Neutrophil (primary cell): ENCODE results near the gene YBEY.
"Not testable (repeated sequence)": the region's sequence is repeated elsewhere in the genome, so short reads cannot be mapped to it uniquely, and the experiment has no call there.

ENCODE experiments used
- H3K27ac ChIP-seq: fragments of 200-600 bp; sonication (generic); 2 replicates; pipeline ENCODE4 v1.5.1; 2016; ENCODE audit warnings: mild to moderate bottlenecking, moderate library complexity
- H3K27me3 ChIP-seq: fragments of 200-600 bp; sonication (generic); 2 replicates; pipeline ENCODE4 v1.6.0; 2016; ENCODE audit warnings: mild to moderate bottlenecking
- H3K36me3 ChIP-seq: fragments of 200-600 bp; sonication (generic); 2 replicates; pipeline ENCODE4 v1.5.1; 2017
- H3K4me1 ChIP-seq, 2 experiments: fragments of 200-600 bp in 1 of 2; sonication (generic) in 1 of 2; 1 replicate in 1 of 2; 2 replicates in 1 of 2; pipeline versions ENCODE4 v1.5.1 to v1.6.1; 2013 to 2016; ENCODE audit warnings: low read depth in 1 of 2, low read length in 1 of 2, mild to moderate bottlenecking in 1 of 2, moderate library complexity in 1 of 2; ENCODE audit not compliant: control insufficient read depth in 1 of 2, insufficient read depth in 1 of 2
- H3K4me3 ChIP-seq, 2 experiments: fragments of 200-600 bp in 1 of 2; sonication (generic) in 1 of 2; 1 replicate in 1 of 2; 2 replicates in 1 of 2; pipeline ENCODE4 v1.5.1; 2013 to 2016; ENCODE audit warnings: low read depth in 1 of 2, low read length in 1 of 2, mild to moderate bottlenecking in 1 of 2, moderate library complexity in 1 of 2
- H3K9me3 ChIP-seq: fragments of 200-600 bp; sonication (generic); 2 replicates; pipeline ENCODE4 v1.5.1; 2016
- CTCF ChIP-seq: fragments of 200-600 bp; sonication (generic); IDR thresholded peaks from 2 replicates; pipeline ENCODE4 v1.5.1; 2016; ENCODE audit warnings: antibody characterized with exemption

The YBEY gene

GRCh38 chr21:46285761-46286647, at the start of gene YBEY:
TSS of gene YBEY (plus strand) at chr21:46286342. CDS start at chr21:46286914, 572 bp downstream.
- H3K27ac ChIP-seq: peak within 1 kb of the TSS; percentile 90
- H3K27me3 ChIP-seq: no peaks in the 10 kb centered on the region
- no peaks in the 10 kb centered on the region for H3K9me3 ChIP-seq
- no peak for TF ChIP-seq CTCF
- peak within 1 kb of the TSS; percentile 82 to 89 for H3K4me3 ChIP-seq
- peaks cover 30 to 37% of the 10 kb centered on the region in 2 experiments for H3K4me1 ChIP-seq
- H3K36me3 ChIP-seq: peaks cover 9% of the 10 kb centered on the region

GRCh38 chr21:46237474-46237873, 48.7 kb upstream of the YBEY start:
- TF ChIP-seq CTCF: no peak
- no peak overlapping the region for H3K4me3 ChIP-seq
- no peak overlapping the region for H3K27ac ChIP-seq
- H3K9me3 ChIP-seq: no peaks in the 10 kb centered on the region
- no peaks in the 10 kb centered on the region for H3K27me3 ChIP-seq
- no peaks in the 10 kb centered on the region for H3K4me1 ChIP-seq
- peaks cover 82% of the 10 kb centered on the region for H3K36me3 ChIP-seq

GRCh38 chr21:46239817-46240325, 46.3 kb upstream of the YBEY start:
- no peak for TF ChIP-seq CTCF
- H3K36me3 ChIP-seq: peaks cover 93% of the 10 kb centered on the region
- H3K4me1 ChIP-seq: no peaks in the 10 kb centered on the region
- no peak overlapping the region for H3K4me3 ChIP-seq
- no peaks in the 10 kb centered on the region for H3K27me3 ChIP-seq
- no peak overlapping the region for H3K27ac ChIP-seq
- no peaks in the 10 kb centered on the region for H3K9me3 ChIP-seq

GRCh38 chr21:46241577-46241976, 44.6 kb upstream of the YBEY start:
- H3K4me1 ChIP-seq, H3K4me3 ChIP-seq, H3K9me3 ChIP-seq, H3K27ac ChIP-seq, H3K27me3 ChIP-seq: not testable (repeated sequence)
- H3K36me3 ChIP-seq: peaks cover 93% of the 10 kb centered on the region

GRCh38 chr21:46243325-46243724, 42.8 kb upstream of the YBEY start:
- H3K4me1 ChIP-seq: no peaks in the 10 kb centered on the region
- TF ChIP-seq CTCF: no peak
- no peak overlapping the region for H3K27ac ChIP-seq
- no peak overlapping the region for H3K4me3 ChIP-seq
- H3K27me3 ChIP-seq: no peaks in the 10 kb centered on the region
- no peaks in the 10 kb centered on the region for H3K9me3 ChIP-seq
- peaks cover 99% of the 10 kb centered on the region for H3K36me3 ChIP-seq

- Histone ChIP-seq H3K27ac (no peak overlapping the region), H3K4me3 (no peak overlapping the region), H3K4me1 (no peaks in the 10 kb centered on the region), H3K36me3 (peaks cover 95% of the 10 kb centered on the region), H3K9me3 (no peaks in the 10 kb centered on the region), H3K27me3 (no peaks in the 10 kb centered on the region)
- no peak for TF ChIP-seq CTCF
Observed at GRCh38 chr21:46243960-46244361, 42.2 kb upstream of the YBEY start.
